Astrocyte (in vitro differentiated cells and primary cell): ENCODE measurements around the gene UBL3. TPM values are rescaled to one million over a fixed set of nuclear protein-coding genes. Genes with fewer than 3 reads are reported as not detected.

Source experiments
- DNase-seq: peaks from one replicate; pipeline ENCODE4 v3.0.0-alpha.2; 2010; ENCODE audit warnings: low read depth
- FAIRE-seq: peaks from 2 replicates; lab custom pipeline; 2011; peaks lifted over from hg19 to GRCh38; lab: Jason Lieb, UNC
- H2AFZ ChIP-seq: 2 replicates; pipeline ENCODE4 v1.6.0; 2012; ENCODE audit warnings: low read depth, low read length, inconsistent platforms
- H3K27ac ChIP-seq: 2 replicates; pipeline ENCODE4 v1.5.1; 2011; ENCODE audit warnings: low read depth, low read length, inconsistent platforms
- H3K27me3 ChIP-seq: 2 replicates; pipeline ENCODE4 v1.6.0; 2011; ENCODE audit warnings: low read length, inconsistent platforms; ENCODE audit not compliant: insufficient read depth
- H3K36me3 ChIP-seq: 2 replicates; pipeline ENCODE4 v1.5.1; 2011; ENCODE audit warnings: low read length, inconsistent platforms; ENCODE audit not compliant: insufficient read depth
- H3K4me1 ChIP-seq: 2 replicates; pipeline ENCODE4 v1.5.1; 2011; ENCODE audit warnings: low read length, inconsistent platforms; ENCODE audit not compliant: insufficient read depth
- H3K4me2 ChIP-seq: 2 replicates; pipeline ENCODE4 v1.6.0; 2012; ENCODE audit warnings: low read length, inconsistent platforms
- H3K4me3 ChIP-seq: 2 replicates; pipeline ENCODE4 v1.5.1; 2011; ENCODE audit warnings: low read depth, mild to moderate bottlenecking, low read length, inconsistent platforms; ENCODE audit not compliant: insufficient read depth
- H3K79me2 ChIP-seq: 2 replicates; pipeline ENCODE4 v1.6.0; 2012; ENCODE audit warnings: mild to moderate bottlenecking, low read length, inconsistent platforms; ENCODE audit not compliant: insufficient read depth
- H3K9ac ChIP-seq: 2 replicates; pipeline ENCODE4 v1.6.0; 2012; ENCODE audit warnings: mild to moderate bottlenecking, low read length, inconsistent platforms
- H3K9me3 ChIP-seq: 2 replicates; pipeline ENCODE4 v1.5.1; 2012; ENCODE audit warnings: low read depth, mild to moderate bottlenecking, low read length, inconsistent platforms; ENCODE audit not compliant: insufficient read depth
- H4K20me1 ChIP-seq: 2 replicates; pipeline ENCODE4 v1.6.0; 2012; ENCODE audit warnings: low read length, inconsistent platforms; ENCODE audit not compliant: insufficient read depth
- H3K27ac Mint-ChIP-seq: one replicate; pipeline ENCODE4 v1.8.0; 2021; ENCODE audit warnings: mild to moderate bottlenecking, mixed read lengths; ENCODE audit not compliant: unreplicated experiment
- H3K27me3 Mint-ChIP-seq: one replicate; pipeline ENCODE4 v1.8.0; 2021; ENCODE audit warnings: low read depth, mixed read lengths; ENCODE audit not compliant: unreplicated experiment
- H3K36me3 Mint-ChIP-seq: one replicate; pipeline ENCODE4 v1.8.0; 2021; ENCODE audit warnings: low read depth, mixed read lengths; ENCODE audit not compliant: unreplicated experiment
- H3K4me1 Mint-ChIP-seq: one replicate; pipeline ENCODE4 v1.8.0; 2021; ENCODE audit warnings: low read depth, mixed read lengths; ENCODE audit not compliant: unreplicated experiment
- H3K4me3 Mint-ChIP-seq: one replicate; pipeline ENCODE4 v1.8.0; 2021; ENCODE audit warnings: mild to moderate bottlenecking, moderate library complexity, mixed read lengths; ENCODE audit not compliant: unreplicated experiment
- H3K9me3 Mint-ChIP-seq: one replicate; pipeline ENCODE4 v1.8.0; 2021; ENCODE audit warnings: mild to moderate bottlenecking, mixed read lengths; ENCODE audit not compliant: unreplicated experiment
- EZH2 ChIP-seq: IDR thresholded peaks from 2 replicates; pipeline ENCODE4 v1.6.1; 2012; ENCODE audit warnings: mild to moderate bottlenecking, low read length, inconsistent platforms; ENCODE audit not compliant: insufficient read depth
- total RNA-seq: library from RNA; stranded (reverse); gene quantifications from 2 replicates; pipeline ENCODE4 v1.2.1, GENCODE V29; 2021
- TF ChIP-seq, protein P1 (sequence below): IDR thresholded peaks from 2 replicates; pipeline ENCODE4 v1.5.1; 2011; ENCODE audit warnings: low read depth, mild to moderate bottlenecking, inconsistent platforms, low read length, moderate library complexity; ENCODE audit not compliant: insufficient read depth

Gene UBL3
- total RNA-seq, 1 donor from 2014 or later: 48.5 TPM

DNA sequence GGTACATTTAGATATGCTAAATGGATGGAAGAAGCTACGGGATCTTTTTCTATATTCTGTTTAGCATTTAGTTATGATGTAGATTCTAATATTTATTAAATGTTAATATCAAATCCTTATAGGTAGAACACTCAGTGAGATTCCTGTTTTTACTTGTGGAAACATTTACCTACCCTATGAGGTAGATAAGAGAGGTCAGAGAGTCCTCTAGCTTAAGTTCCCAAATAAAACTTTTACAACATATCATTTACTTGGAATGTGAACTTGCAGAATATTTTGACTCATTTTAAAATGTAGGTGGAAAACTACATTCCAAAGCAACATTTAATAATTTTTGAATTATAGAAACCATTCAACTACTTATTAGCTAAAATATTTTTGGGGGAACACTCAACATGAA lies 63.7 kb downstream of the UBL3 start:
- Histone ChIP-seq H3K79me2 (peaks cover 85% of the 10 kb centered on the region), H3K4me3 (no peak overlapping the region), H3K27me3 (no peaks in the 10 kb centered on the region), H3K36me3 (no peaks in the 10 kb centered on the region), H4K20me1 (peaks cover 57% of the 10 kb centered on the region), H3K9me3 (no peaks in the 10 kb centered on the region), H2AFZ (no peak overlapping the region), H3K4me1 (no peaks in the 10 kb centered on the region), H3K4me2 (no peak overlapping the region), H3K27ac (no peak overlapping the region), H3K9ac (no peak overlapping the region)
- Mint-ChIP-seq H3K4me1 (peaks cover 15% of the 10 kb centered on the region), H3K27ac (no peak overlapping the region), H3K9me3 (no peaks in the 10 kb centered on the region), H3K4me3 (no peak overlapping the region), H3K27me3 (no peaks in the 10 kb centered on the region), H3K36me3 (no peaks in the 10 kb centered on the region)
- FAIRE-seq (no peak), DNase-seq (no peak)
- no peak for TF ChIP-seq EZH2
- TF ChIP-seq, protein P1, sequence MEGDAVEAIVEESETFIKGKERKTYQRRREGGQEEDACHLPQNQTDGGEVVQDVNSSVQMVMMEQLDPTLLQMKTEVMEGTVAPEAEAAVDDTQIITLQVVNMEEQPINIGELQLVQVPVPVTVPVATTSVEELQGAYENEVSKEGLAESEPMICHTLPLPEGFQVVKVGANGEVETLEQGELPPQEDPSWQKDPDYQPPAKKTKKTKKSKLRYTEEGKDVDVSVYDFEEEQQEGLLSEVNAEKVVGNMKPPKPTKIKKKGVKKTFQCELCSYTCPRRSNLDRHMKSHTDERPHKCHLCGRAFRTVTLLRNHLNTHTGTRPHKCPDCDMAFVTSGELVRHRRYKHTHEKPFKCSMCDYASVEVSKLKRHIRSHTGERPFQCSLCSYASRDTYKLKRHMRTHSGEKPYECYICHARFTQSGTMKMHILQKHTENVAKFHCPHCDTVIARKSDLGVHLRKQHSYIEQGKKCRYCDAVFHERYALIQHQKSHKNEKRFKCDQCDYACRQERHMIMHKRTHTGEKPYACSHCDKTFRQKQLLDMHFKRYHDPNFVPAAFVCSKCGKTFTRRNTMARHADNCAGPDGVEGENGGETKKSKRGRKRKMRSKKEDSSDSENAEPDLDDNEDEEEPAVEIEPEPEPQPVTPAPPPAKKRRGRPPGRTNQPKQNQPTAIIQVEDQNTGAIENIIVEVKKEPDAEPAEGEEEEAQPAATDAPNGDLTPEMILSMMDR: no peak

DNA sequence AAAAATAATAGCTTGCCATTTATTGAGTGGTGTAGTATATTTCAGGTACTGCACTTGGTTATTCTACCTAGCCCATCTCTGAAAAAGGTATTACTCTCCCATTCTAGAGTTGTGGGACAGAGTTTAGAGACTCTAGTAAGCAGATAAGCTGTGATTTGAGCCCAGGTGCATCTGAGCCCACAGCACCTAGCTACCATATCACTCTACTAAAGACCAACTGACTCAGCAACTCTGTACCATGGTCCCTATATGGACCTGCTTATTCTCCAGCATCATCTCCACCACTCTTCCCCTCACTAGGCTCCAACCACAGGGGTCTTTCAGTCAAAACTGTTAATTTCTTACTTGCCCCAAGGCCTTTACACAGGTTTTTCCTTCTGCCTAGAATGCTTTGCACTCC lies 64.4 kb downstream of the UBL3 start:
- H3K4me1 Mint-ChIP-seq: peaks cover 15% of the 10 kb centered on the region
- no peak overlapping the region for H3K4me3 ChIP-seq
- H3K27ac ChIP-seq: no peak overlapping the region
- FAIRE-seq (peak; percentile 9), DNase-seq (no peak)
- H3K27ac Mint-ChIP-seq: no peak overlapping the region
- no peak overlapping the region for H3K4me2 ChIP-seq
- no peaks in the 10 kb centered on the region for H3K36me3 Mint-ChIP-seq
- H2AFZ ChIP-seq: no peak overlapping the region
- H3K9me3 Mint-ChIP-seq: no peaks in the 10 kb centered on the region
- H3K36me3 ChIP-seq: no peaks in the 10 kb centered on the region
- TF ChIP-seq, protein P1: no peak
- TF ChIP-seq EZH2: no peak
- peaks cover 83% of the 10 kb centered on the region for H3K79me2 ChIP-seq
- no peak overlapping the region for H3K4me3 Mint-ChIP-seq
- no peaks in the 10 kb centered on the region for H3K9me3 ChIP-seq
- H4K20me1 ChIP-seq: peaks cover 54% of the 10 kb centered on the region
- no peaks in the 10 kb centered on the region for H3K27me3 Mint-ChIP-seq
- no peak overlapping the region for H3K9ac ChIP-seq
- no peaks in the 10 kb centered on the region for H3K27me3 ChIP-seq
- no peaks in the 10 kb centered on the region for H3K4me1 ChIP-seq

DNA sequence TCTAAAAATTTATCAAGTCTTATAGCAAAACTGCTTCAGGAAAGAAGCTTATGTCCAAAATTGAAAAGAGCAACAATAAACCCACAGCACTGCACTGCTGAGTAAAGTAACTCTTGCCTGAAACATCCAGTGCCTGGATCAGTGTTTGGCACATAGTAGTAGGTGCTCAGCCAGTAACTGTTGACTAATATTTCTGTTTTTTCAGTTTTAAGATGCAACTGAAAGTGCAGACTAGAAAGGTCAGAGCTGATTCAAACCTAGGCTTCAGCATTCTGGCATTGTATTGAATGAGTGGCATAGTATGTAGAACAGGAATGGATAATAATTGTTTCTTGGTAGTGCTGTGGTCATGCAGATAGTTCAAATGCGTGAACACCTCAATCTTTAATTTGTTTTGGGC lies 67.6 kb downstream of the UBL3 start:
- no peak for FAIRE-seq
- H2AFZ ChIP-seq: no peak overlapping the region
- Mint-ChIP-seq H3K27ac (no peak overlapping the region), H3K36me3 (no peaks in the 10 kb centered on the region), H3K27me3 (no peaks in the 10 kb centered on the region), H3K4me1 (peaks cover 9% of the 10 kb centered on the region), H3K9me3 (no peaks in the 10 kb centered on the region), H3K4me3 (no peak overlapping the region)
- no peak for TF ChIP-seq EZH2
- TF ChIP-seq, protein P1: no peak
- no peaks in the 10 kb centered on the region for H3K4me1 ChIP-seq
- no peak overlapping the region for H3K4me2 ChIP-seq
- H3K27ac ChIP-seq: no peak overlapping the region
- no peak for DNase-seq
- peaks cover 48% of the 10 kb centered on the region for H4K20me1 ChIP-seq
- no peak overlapping the region for H3K9ac ChIP-seq
- H3K27me3 ChIP-seq: no peaks in the 10 kb centered on the region
- no peaks in the 10 kb centered on the region for H3K9me3 ChIP-seq
- H3K4me3 ChIP-seq: no peak overlapping the region
- H3K79me2 ChIP-seq: peaks cover 73% of the 10 kb centered on the region
- no peaks in the 10 kb centered on the region for H3K36me3 ChIP-seq
